HG02981 (cell line): ENCODE measurements around the gene MYCL.
"Not testable (repeated sequence)": the region's sequence is repeated elsewhere in the genome, so short reads cannot be mapped to it uniquely, and the experiment has no call there.

Experiments used
- ATAC-seq: cut with Tn5 transposase; IDR thresholded peaks from one replicate; pipeline ENCODE4 v1.9.1; 2021; ENCODE audit warnings: mild to moderate bottlenecking, moderate library complexity; ENCODE audit not compliant: unreplicated experiment

The MYCL gene

DNA sequence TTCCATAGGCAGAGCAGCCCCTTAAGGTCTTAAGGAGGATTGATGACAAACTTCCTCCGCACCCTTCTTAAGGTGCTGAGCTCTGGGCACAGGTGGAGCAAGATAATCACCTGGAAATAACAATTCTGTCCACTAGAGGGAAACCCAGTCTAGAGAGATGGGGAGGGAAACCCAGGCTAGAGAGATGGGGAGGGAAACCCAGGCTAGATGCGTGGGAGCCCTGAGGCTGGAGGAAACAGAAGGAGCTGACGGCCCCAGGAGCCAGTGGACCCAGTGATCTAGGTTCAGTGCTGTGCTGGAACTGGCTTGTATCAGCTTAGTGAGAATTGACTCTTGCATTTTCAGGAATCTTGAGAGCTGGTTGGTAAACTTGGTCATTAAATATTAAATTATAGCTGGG, 17.8 kb upstream of the MYCL start:
- no peak for ATAC-seq

DNA sequence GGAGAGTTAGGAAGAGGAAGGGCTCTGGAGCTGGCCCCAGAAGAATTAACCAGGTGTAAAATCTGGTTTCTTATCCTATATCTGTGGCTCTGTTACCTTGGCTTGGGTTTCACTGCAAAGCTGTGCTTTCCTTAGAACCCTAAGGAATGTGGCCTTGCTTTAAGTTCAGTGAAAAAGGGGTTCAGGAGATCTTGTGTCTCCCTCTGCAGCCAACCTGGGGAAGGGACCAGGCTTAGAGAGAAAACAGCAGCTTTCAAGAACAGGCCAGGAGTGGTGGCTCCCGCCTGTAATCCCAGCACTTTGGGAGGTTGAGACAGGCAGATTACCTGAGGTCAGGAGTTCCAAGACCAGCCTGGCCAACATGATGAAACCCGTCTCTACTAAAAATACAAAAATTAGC, 16.1 kb upstream of the MYCL start:
- no peak for ATAC-seq

DNA sequence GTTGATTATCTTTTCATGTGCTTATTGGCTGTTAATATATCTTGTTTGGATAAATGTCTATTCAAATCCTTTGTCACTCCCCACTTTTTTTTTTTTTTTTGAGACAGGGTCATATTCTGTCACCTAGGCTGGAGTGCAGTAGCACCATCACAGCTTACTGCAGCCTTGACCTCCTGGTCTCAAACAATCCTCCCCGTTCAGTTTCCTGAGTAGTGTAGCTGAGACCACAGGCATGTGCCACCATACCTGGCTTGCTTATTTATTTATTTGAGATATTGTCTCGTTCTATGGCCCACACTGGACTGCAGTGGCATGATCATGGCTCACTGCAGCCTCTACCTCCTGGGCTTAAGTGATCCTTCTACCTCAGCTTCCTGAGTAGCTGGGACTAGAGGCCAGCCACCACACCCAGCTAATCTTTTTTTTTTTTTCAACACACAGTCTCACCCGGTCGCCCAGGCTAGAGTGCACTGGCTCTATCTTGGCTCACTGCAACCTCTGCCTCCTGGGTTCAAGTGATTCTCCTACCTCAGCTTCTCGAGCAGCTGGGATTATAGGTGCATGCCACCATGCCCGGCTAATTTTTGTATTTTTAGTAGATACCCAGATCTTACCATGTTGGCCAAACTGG, 13.9 kb upstream of the MYCL start:
- ATAC-seq, result no peak

DNA sequence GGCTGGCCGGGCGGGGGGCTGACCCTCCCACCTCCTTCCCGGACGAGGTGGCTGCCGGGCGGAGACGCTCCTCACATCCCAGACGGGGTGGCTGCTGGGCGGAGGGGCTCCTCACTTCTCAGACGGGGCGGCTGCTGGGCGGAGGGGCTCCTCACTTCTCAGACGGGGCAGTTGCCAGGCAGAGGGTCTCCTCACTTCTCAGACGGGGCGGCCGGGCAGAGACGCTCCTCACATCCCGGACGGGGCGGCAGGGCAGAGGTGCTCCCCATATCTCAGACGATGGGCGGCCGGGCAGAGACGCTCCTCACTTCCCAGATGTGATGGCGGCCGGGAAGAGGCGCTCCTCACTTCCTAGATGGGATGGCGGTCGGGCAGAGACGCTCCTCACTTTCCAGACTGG, 11.4 kb upstream of the MYCL start:
- not testable (repeated sequence) for ATAC-seq

DNA sequence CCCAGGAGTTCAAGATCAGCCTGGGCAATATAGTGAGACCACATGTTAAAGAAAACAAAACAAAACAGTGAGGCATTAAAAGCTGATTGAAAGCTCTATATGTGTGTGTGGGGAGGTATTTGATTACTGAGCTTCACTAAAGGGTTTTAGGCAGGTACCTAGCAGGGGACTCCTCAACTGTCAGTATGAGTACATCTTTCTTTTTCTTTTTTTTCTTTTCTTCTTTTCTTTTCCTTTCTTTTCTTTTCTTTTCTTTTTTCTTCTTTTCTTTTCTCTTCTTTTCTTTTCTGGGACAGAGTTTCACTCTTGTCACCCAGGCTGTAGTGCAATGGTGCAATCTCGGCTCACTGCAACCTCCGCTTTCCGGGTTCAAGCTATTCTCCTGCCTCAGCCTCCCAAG, 8.5 kb upstream of the MYCL start:
- no peak for ATAC-seq

DNA sequence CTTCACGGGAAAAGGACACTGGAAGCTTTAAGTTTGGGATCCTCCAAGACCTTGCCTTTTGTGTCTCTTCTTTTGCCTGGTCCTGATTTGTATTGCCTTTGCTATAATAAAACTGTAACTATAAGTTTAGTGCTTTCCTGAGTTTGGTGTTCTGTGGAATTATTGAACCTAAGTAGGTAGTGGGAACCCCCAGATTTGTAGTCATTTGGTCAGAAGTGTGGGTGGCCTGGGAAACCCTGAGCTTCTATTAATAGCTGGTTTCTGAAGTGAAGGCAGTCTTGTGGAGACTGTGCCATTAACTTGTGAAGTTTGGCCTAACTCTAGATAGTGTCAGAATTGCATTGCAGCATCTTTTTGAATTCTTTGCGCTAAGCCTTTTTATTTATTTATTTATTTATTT, 6.8 kb upstream of the MYCL start:
- ATAC-seq, result no peak

DNA sequence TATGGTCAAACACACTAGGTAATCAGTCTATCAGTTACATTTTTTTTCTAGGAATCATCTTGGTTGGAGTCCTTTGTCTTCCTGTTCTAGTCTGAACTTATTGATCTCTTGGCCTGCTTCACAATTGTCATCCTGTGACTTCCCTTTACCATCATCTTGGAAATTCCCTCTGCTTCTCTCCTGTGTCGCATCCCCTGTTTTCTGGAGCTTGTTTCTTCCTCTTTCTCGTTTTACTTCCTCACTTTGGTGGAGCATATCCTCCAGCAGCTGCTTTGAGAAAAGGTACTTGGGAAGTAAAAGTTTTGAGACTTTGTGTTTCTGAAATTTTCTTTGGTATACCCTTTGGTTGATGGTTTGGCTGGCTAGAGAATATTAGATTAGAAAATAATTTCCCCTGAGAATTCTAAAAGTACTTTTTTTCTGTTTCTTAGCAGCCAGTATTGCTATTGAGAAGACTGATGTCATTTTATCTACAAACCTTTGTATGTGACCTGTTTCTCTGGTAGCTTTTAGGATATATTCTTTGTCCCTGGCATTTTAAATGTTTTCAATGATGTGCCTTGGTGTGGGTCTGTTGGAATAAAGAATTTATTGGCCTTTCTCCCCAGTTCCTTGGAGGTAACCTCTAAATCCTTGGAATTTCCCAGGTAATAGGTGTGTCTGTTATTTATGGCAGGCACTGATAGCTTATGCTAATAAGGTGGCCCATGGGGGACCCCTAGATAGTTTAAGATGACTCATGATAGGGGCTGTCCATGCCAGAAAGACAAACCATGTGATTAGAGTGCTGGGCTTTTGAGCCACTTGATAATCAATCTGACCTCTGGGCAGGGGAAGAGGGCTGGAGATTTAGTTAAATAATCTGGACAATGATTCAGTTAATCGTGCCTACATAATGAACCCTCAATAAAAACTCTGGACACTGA, 6.1 kb upstream of the MYCL start:
- ATAC-seq, result no peak

DNA sequence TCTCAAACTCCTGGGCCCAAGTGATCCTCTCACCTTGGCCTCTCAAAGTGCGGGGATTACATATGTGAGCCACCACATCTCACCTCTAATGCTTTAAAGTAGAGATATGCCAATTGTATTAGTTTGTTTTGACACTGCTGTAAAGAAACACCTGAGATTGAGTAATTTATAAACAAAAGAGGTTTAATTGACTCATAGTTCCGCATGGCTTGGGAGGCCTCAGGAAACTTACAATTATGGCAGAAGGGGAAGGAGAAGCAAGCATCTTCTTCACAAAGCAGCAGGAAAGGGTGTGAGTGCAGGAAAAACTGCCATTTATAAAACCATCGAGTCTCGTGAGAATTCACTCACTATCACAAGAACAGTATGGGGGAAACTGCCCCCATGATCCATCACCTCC, 3.5 kb upstream of the MYCL start:
- no peak for ATAC-seq

DNA sequence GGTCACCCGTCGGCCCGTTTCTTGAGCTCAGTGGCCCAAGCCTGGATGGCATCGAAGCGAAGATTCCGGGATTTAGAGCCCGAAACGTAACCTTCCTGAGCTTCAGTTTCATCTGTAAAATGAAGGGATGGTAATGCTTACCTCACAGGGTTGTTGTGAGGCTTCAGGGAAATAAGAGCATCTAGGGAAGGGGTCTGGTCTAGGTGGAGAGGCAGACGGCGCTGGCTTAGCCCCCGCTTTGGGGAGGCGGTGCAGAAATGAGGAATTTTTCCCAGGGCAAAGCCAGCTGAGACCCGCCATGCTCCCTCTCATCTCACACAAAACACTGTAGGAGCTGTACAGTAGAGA, 717 bp upstream of the MYCL start:
- ATAC-seq, result no peak

DNA sequence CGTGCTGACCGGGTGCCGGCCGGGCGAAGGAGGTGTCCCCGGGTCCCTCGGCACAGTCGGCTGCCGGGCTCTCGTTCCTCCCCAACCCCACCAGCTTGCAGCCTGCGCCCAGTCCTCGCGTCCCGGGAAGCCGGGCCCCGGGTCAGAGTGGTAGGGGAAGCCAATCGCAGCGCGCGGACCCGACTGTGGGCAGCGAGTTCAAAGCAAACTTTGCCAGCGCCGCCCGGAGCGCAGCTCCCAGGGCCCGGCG, 328 bp downstream of the MYCL start:
- ATAC-seq, result peak; percentile 14

DNA sequence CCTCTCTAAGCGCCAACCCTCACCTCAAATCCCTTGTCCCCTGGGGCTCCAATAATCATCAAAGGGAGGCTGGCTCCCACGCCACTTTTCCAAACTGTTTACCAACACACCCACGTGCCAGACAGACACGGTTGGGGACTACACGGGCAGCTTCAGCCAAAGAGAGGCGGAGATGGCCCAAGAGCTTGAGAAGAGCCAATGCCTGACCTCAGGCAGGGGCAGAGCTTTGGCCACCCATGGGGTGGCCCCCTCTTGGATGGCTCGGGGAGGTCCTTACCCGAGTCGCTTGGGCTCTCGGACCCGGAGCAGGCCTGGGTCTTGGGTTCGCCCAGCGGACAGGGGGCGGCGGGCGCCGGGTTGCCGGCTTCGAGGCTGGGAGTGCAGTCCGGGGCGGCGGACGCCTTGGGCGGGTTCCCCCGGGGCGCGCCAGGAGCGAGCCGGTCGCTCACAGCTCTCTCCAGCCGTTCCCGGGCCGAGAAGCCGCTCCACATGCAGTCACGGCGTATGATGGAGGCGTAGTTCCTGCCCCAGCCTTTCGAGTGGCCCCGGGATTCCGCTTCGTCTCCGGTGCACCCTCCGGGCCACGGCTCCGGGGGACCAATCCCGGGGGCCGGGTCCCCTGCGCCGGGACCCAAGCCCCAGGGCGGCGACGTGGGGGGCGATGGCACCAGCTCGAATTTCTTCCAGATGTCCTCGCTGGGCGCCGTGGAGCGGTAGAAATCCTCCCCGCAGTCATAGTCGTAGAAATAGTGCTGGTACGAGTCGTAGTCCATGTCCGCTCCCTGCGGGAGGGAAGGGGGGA, 854 bp downstream of the MYCL start:
- ATAC-seq, result no peak

DNA sequence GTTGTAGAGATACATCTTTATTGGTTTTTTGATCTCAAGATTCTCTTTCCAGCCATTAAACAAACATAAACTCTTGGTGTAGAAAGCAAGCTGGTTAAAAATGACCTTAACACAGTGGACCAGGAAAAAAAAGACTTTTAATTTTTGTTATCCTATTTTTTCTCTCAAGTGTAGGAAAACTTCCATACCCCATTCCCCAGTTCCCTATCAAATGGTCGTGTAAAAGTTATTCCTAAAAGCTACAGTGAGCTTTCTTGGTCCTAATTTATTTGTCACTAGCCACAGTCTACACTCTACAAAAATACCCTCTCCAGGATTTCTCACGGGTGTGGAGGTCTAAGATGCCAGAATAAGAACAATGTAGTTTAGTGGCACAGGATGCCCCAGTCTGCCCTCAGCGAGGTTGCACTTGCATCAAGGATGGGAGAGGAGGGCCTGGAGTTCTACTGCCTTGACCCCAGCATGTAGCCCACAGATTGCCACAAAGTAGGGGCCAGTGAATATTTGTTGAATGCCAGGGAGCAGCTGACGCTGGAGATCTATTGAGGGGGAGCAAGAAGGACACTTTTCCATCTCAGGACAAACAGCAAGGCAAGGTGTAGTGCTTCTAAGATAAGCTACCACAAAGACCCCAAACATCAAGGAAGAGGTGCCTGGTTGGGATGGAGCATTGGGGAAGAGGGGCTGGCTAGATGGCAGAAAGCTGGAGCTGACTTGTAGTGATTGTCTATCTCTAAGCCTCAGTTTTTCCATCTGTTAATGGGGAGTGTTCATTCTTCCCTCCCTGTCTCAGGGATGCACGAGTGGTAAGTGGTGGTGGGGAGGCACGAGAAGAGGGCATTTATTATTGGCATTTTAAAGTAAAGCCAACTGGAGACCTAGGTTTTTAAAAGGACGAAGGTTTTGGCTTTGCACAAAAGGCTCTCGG, 1.8 kb downstream of the MYCL start:
- ATAC-seq, result no peak

DNA sequence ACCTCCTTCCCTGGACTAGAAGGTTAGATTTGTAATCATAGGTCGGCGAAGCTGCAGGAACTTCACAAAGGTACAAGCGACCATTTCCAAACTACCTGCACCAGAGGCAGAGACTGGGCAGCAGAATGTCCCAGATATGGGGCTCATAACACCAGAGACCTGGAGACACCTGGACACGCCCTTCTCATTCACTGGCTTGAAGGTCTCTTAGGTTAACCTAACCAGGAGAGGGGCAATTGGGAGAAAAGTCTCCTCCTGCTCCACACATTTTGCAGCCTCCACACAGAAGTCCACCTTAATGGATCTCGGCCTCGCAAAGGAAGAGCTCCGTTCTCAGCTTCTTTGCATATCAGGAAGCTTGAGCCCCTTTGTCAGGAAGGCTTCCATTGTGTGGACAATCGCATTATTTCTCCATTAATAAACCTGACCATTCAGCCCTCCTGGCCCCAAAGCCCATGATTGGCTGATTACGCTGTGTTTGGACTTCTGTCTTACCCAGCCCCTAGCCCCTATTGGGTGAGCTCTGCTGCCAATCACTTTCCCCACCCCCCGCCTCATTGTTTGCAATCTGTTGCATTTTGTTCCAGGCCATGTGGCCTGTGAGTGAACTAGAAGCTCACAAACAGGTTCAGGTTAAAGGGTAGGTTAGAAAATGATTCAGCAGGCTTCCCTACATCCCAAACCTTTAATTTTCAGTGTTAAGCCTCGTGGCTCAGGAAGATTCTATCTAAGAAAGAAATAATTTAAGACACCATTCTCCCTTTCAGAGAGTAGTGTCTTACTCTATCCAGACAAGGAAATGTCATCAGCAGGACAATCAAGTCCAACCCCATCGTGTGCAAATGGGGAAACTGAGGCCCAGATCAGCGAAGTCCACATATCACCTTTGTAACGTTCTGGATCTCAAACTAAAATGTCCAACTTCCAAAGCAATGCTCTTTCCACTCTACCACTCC, 2.8 kb downstream of the MYCL start:
- no peak for ATAC-seq

DNA sequence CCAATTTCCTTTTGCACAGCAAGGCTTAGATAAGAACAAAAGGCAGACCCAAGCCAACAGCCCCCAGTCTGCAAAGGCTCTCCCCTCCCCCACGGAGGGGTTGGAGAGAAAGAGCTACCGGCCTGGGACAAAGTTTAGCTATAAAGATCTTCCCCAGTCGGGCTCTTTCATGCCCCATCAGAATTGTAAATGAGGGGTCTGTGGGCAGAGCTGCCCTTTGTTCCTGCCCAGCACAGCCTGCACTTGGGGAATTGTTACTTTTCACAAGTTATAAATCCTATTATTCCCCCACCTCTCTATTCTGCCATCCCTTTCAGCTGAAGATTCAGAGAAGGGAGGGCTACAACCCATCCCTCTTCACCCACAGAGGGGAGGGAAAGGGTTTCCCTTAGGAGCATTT, 3.5 kb downstream of the MYCL start:
- no peak for ATAC-seq

DNA sequence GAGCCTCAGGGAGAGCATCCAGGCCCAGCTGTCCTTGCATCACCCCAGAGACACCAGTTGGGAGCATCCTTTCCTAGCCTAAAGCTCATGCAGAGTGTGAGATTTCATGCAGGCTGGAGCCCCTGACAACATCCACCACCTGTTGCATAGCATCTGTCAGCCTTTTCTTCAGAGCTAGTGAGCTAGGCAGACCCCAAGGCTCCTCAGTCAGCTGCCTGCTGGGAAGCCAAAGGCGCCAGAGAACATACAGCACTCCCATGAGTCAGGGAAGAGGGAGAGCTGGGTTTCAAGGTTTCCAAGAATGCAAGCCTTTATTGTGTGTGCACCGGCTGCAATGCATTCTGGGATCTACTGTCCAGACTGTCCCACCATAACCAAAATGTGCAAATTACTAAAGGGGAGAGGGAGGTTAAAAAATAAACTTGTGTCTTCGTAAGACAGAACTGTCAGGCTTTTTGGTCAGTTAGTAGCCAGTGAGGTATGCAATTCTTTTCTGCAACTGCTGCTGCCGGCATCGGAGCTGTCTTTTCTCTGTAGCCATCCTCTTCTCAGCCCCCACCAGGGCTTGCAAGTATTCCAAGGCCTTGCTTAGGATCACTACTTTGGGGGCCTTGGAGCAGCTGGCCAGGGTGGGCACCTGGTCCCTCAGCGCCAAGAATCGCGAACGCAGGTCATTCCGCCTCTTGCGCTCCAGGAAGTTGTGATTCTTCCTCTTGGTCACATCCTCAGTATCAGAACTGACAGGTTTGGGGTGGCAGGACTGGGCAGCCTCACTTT, 4.6 kb downstream of the MYCL start:
- ATAC-seq, result no peak

DNA sequence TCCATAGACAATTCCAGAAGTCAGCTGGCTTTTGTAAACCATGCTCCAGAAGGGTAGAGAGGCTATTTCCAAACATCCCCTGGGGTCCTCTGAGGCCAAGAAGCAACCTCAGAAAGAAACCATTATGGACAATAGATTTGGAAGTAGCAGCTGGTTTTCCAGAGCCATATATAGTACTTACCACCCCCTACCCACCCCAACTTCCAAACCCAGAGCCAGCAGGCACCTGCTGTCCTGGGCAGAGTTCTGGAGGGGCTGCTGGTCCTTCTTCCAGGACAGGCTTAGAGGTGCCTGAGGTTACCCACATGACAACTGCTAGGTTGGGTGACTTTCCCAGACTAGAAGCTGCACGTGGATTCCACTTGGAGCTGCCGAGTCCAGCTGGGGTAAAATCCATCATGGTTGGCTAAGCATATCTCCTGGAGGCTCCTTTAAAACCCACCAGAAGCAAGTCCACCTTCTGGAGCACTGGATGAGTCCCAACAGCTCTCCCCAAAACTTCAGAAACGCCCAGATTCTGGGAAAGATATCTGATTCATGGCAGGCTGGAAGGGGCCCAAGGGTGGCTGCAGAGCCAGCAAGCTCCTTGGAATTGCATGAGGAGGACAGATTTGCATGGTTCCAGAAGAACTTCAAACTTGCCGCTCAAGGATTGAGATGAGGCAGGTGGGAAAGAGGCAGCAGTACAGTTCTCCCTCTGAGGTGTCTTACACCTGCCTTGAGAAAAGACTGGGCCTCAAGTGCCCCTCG, 5.8 kb downstream of the MYCL start:
- ATAC-seq, result no peak

DNA sequence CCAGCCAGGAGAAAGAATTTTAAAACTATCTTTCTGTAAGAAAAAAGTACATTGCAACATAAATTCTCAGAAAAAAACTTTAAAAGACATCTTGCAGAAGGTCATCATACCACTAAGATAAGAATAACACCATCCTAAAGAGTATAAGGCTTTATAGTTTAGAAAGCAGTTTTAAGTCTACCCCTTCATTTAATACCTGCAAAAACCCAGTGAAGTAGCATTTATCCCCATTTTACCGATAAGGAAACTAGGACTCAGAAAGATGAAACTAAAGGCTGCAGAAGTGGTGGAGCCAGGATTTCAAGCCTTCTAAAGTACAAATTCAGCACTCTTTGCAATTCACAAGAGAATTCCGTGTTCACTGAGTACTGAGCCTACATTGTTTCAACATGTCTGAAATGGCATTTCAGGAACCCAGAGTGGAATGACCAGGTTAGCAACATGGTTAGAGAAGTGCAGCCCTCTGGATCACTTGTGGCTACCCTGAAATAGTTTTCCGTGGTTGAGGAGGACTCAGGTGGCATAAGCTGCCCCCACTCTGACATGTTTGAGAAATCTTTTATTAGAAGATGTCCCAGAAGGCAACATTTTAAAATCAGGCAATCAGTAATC, 6.7 kb downstream of the MYCL start:
- ATAC-seq, result no peak
